GM12892 (cell line): ENCODE results near the gene LRRC75A.

Experiments
- POLR2AphosphoS5 ChIP-seq: IDR thresholded peaks from 2 replicates; pipeline ENCODE4 v1.6.1; 2011; ENCODE audit warnings: low read depth, low read length, control low read depth
- TAF1 ChIP-seq: IDR thresholded peaks from 2 replicates; pipeline ENCODE4 v1.6.1; 2011; ENCODE audit warnings: low read depth, mild to moderate bottlenecking, control low read depth, low read length, borderline replicate concordance

- TF ChIP-seq TAF1 (no peak), POLR2AphosphoS5 (no peak)
Measured at GRCh38 chr17:16521070-16521727, 29.2 kb upstream of the LRRC75A start.
